SK-N-SH (cell line): ENCODE data around the gene KLHDC3. TPM values are rescaled to one million over a fixed set of nuclear protein-coding genes. Genes with fewer than 3 reads are reported as not detected.

ENCODE experiments used
- CTCF ChIA-PET: fragments of 300-600, 350-600 bp; formaldehyde crosslinking; extraction: SDS; loops from one replicate; lab custom pipeline; 2021; lab: Yijun Ruan, JAX
- POLR2A ChIA-PET: fragments of 350-600 bp; sonication (Branson Sonifier 250); formaldehyde crosslinking; extraction: SDS; loops from one replicate; lab custom pipeline; 2020; ENCODE audit warnings: antibody characterized with exemption, inconsistent platforms; lab: Yijun Ruan, JAX
- DNase-seq: peaks from one replicate; pipeline ENCODE4 v3.0.0; 2012
- H2AFZ ChIP-seq: fragments of 200-600 bp; sonication (generic); 2 replicates; pipeline ENCODE4 v1.8.1; 2016; ENCODE audit warnings: antibody characterized with exemption, mild to moderate bottlenecking, low read depth
- H3F3A ChIP-seq: fragments of 200-600 bp; sonication (generic); replicated peaks from 2 replicates; pipeline ENCODE3; 2016; ENCODE audit warnings: antibody characterized with exemption, mild to moderate bottlenecking; ENCODE audit not compliant: insufficient read depth
- H3K27ac ChIP-seq, 2 experiments: fragments of 200-500 bp in 1 of 2; fragments of 200-600 bp in 1 of 2; sonication (Bioruptor generic) in 1 of 2; sonication (generic), shearing (Covaris generic) in 1 of 2; 2 replicates each; pipeline versions ENCODE4 v1.5.1 to v1.6.1; 2014 to 2016; ENCODE audit warnings: low read depth in 2 of 2, inconsistent platforms in 1 of 2, low read length in 1 of 2, mild to moderate bottlenecking in 1 of 2, mixed read lengths in 1 of 2
- H3K27me3 ChIP-seq: fragments of 200-600 bp; sonication (generic), shearing (Covaris generic); 2 replicates; pipeline ENCODE4 v1.6.1; 2016; ENCODE audit warnings: mixed run types; ENCODE audit not compliant: insufficient read depth
- H3K36me3 ChIP-seq, 2 experiments: fragments of 200-500 bp in 1 of 2; fragments of 200-600 bp in 1 of 2; sonication (Bioruptor generic) in 1 of 2; sonication (generic) in 1 of 2; replicated peaks in 1 of 2; 2 replicates each; pipeline versions ENCODE3 to v1.5.1; 2014 to 2016; ENCODE audit warnings: low read length in 1 of 2, mild to moderate bottlenecking in 1 of 2; ENCODE audit not compliant: insufficient read depth in 2 of 2, control insufficient read depth in 1 of 2
- H3K4me1 ChIP-seq, 2 experiments: fragments of 200-500 bp in 1 of 2; fragments of 200-600 bp in 1 of 2; sonication (Bioruptor generic) in 1 of 2; sonication (generic), shearing (Covaris generic) in 1 of 2; 2 replicates each; pipeline versions ENCODE4 v1.5.1 to v1.6.1; 2014 to 2016; ENCODE audit warnings: low read depth in 1 of 2, low read length in 1 of 2, mixed run types in 1 of 2; ENCODE audit not compliant: insufficient read depth in 2 of 2, control insufficient read depth in 1 of 2
- H3K4me2 ChIP-seq: fragments of 200-600 bp; sonication (generic), shearing (Covaris generic); 2 replicates; pipeline ENCODE4 v1.6.1; 2017; ENCODE audit warnings: mixed run types
- H3K4me3 ChIP-seq, 2 experiments: fragments of 200-500 bp in 1 of 2; fragments of 200-600 bp in 1 of 2; sonication (Bioruptor generic) in 1 of 2; sonication (generic), shearing (Covaris generic) in 1 of 2; 2 replicates each; pipeline versions ENCODE4 v1.5.1 to v1.8.1; 2014 to 2016; ENCODE audit warnings: low read depth in 2 of 2, inconsistent platforms in 1 of 2, low read length in 1 of 2, mild to moderate bottlenecking in 1 of 2, mixed read lengths in 1 of 2, moderate library complexity in 1 of 2
- H3K79me2 ChIP-seq: fragments of 200-600 bp; sonication (generic); 2 replicates; pipeline ENCODE4 v1.8.1; 2017; ENCODE audit warnings: mild to moderate bottlenecking; ENCODE audit not compliant: insufficient read depth
- H3K9ac ChIP-seq: fragments of 200-600 bp; sonication (generic); 2 replicates; pipeline ENCODE4 v1.6.1; 2017; ENCODE audit warnings: mixed run types
- H3K9me2 ChIP-seq: fragments of 200-600 bp; sonication (generic); 2 replicates; pipeline ENCODE4 v1.6.1; 2017; ENCODE audit warnings: mixed run types
- H3K9me3 ChIP-seq: fragments of 200-600 bp; sonication (generic); 2 replicates; pipeline ENCODE4 v1.6.1; 2017; ENCODE audit warnings: mixed run types, mild to moderate bottlenecking, moderate library complexity
- H4K20me1 ChIP-seq: fragments of 200-600 bp; sonication (generic); 2 replicates; pipeline ENCODE4 v1.6.1; 2017; ENCODE audit warnings: mild to moderate bottlenecking, mixed run types; ENCODE audit not compliant: insufficient read depth
- CHD2 ChIP-seq: fragments of 150-350 bp; IDR thresholded peaks from 2 replicates; pipeline ENCODE4 v1.6.1; 2018; ENCODE audit warnings: low read length; ENCODE audit not compliant: partially characterized antibody
- ELF1 ChIP-seq: IDR thresholded peaks from 2 replicates; pipeline ENCODE4 v1.4.0; 2012
- EZH2phosphoT487 ChIP-seq: fragments of 200-600 bp; sonication (generic); IDR thresholded peaks from 2 replicates; pipeline ENCODE4 v1.6.1; 2017; ENCODE audit warnings: low read depth, mixed run types, mild to moderate bottlenecking, antibody characterized with exemption, moderate library complexity, borderline replicate concordance
- FOXJ3 ChIP-seq: sonication (generic); formaldehyde crosslinking; IDR thresholded peaks from 2 replicates; pipeline ENCODE4 v1.5.1; 2020; ENCODE audit warnings: mild to moderate bottlenecking, missing genetic modification reagents
- FOXM1 ChIP-seq: IDR thresholded peaks from 2 replicates; pipeline ENCODE4 v1.4.0; 2012; ENCODE audit warnings: low read depth, mild to moderate bottlenecking
- GABPA ChIP-seq: IDR thresholded peaks from 2 replicates; pipeline ENCODE4 v1.4.0; 2012; ENCODE audit warnings: low read depth, mild to moderate bottlenecking
- JUND ChIP-seq: IDR thresholded peaks from 2 replicates; pipeline ENCODE4 v1.4.0; 2012
- MAX ChIP-seq: IDR thresholded peaks from 2 replicates; pipeline ENCODE4 v1.4.0; 2012; ENCODE audit warnings: low read depth
- MEF2A ChIP-seq: IDR thresholded peaks from 2 replicates; pipeline ENCODE4 v1.4.0; 2012; ENCODE audit warnings: low read depth, borderline replicate concordance
- MXI1 ChIP-seq: IDR thresholded peaks from 2 replicates; pipeline ENCODE4 v1.6.1; 2012; ENCODE audit warnings: mild to moderate bottlenecking, low read depth, low read length, improper control_type of control experiment
- NRF1 ChIP-seq: IDR thresholded peaks from 2 replicates; pipeline ENCODE4 v1.6.1; 2012; ENCODE audit warnings: low read depth, mild to moderate bottlenecking, low read length
- PBX3 ChIP-seq: IDR thresholded peaks from 2 replicates; pipeline ENCODE4; 2012
- RCOR1 ChIP-seq: fragments of 150-350 bp; IDR thresholded peaks from 2 replicates; pipeline ENCODE4 v1.6.1; 2017; ENCODE audit warnings: antibody characterized with exemption, low read length
- RFX5 ChIP-seq: IDR thresholded peaks from 2 replicates; pipeline ENCODE4 v1.6.1; 2012; ENCODE audit warnings: mild to moderate bottlenecking, improper control_type of control experiment, low read length
- SIN3A ChIP-seq: IDR thresholded peaks from 2 replicates; pipeline ENCODE4 v1.6.1; 2012; ENCODE audit warnings: low read depth, mild to moderate bottlenecking, low read length, moderate library complexity, borderline replicate concordance
- TAF1 ChIP-seq: IDR thresholded peaks from 2 replicates; pipeline ENCODE4 v1.6.1; 2012; ENCODE audit warnings: low read depth, mild to moderate bottlenecking, low read length, moderate library complexity, borderline replicate concordance
- USF1 ChIP-seq: IDR thresholded peaks from 2 replicates; pipeline ENCODE4 v1.4.0; 2012; ENCODE audit warnings: low read depth, borderline replicate concordance
- WGBS: methylation state at CpG from one replicate; pipeline ENCODE4 v1.1.6; 2017; ENCODE audit warnings: low lambda C conversion rate; 5-methylcytosine and 5-hydroxymethylcytosine counted together
- polyA plus RNA-seq, 3 experiments: library from polyadenylated mRNA; depleted of rRNA; stranded (reverse); fragments of >200 nt; gene quantifications; 2 replicates each; pipeline ENCODE4 v1.2.3, GENCODE V29; 2012
- TF ChIP-seq, protein P1 (sequence below): fragments of 150-350 bp; IDR thresholded peaks from 2 replicates; pipeline ENCODE4 v1.6.1; 2017; ENCODE audit warnings: antibody characterized with exemption, low read length, low read depth, borderline replicate concordance
- TF ChIP-seq, protein P2 (sequence below): fragments of 150-350 bp; IDR thresholded peaks from 2 replicates; pipeline ENCODE4 v1.6.1; 2016; ENCODE audit warnings: mild to moderate bottlenecking, low read depth, low read length
- TF ChIP-seq, protein P3 (sequence below): fragments of 200-600 bp; sonication (generic); IDR thresholded peaks from 2 replicates; pipeline ENCODE4 v1.6.1; 2017; ENCODE audit warnings: antibody characterized with exemption, mild to moderate bottlenecking, moderate library complexity

The KLHDC3 gene
- 59.1 and 74.1 TPM in 2 replicates for polyA plus RNA-seq (2012; rRNA removed)
- polyA plus RNA-seq (2012; cell fraction: cytosol; rRNA removed): 40.6 and 64.1 TPM in 2 replicates
- 71.5 and 81.1 TPM in 2 replicates for polyA plus RNA-seq (2012; cell fraction: nucleus; rRNA removed)

DNA sequence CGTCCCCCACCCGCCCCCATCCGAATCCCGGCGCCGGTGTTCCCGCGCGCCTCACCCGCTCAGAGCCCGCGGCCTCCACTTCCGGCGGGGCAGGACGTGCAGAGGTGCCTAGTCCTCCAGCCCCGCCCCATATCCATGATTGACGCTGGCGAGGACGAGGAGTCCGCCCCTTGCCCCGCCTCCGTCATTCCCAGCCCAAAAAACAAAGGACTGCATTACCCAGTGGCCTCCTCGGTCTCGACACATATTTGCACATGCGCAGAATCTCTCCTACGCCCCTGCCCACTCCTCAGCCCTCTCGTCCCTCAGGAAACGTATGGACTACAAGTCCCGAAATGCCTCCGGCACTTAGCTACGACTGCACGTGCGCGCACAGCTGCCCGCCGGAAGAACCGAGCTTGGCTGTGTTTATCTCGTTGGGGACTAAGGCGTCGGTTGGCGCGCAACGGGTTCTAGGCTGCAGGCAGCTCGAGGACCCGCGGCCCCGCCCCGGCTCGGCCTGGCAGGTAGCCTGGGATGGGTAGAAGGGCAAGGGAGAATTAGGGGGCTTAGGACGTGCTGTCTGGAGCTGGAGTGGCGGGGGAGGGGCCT is at the start of gene KLHDC3, which contains the start of gene MEA1:
Gene KLHDC3, plus strand, starts transcription at position 407 of the 591 bp plus-strand sequence. CDS start 2,944 bp downstream, outside the sequence.
Gene MEA1, minus strand, starts transcription at position 104 of the 591 bp plus-strand sequence. CDS start 133 bp downstream, outside the sequence.
- 1% methylated on average over 29 of the region's 51 CpGs for WGBS
- Histone ChIP-seq H4K20me1 (peaks cover 12% of the 10 kb centered on the region; the same call in 1 of the 2 replicates), H3K27me3 (no peaks in the 10 kb centered on the region), H3F3A (peaks cover 20% of the 10 kb centered on the region), H3K9me2 (no peaks in the 10 kb centered on the region), H3K4me2 (peak within 1 kb of the TSS; percentile 92), H3K9me3 (no peaks in the 10 kb centered on the region), H2AFZ (peak within 1 kb of the TSS; percentile 81), H3K36me3 (peaks cover 28 to 50% of the 10 kb centered on the region in 2 experiments), H3K4me3 (peak within 1 kb of the TSS; percentile 47 to 85), H3K79me2 (peaks cover 71% of the 10 kb centered on the region), H3K27ac (peak within 1 kb of the TSS; percentile 57 to 75), H3K4me1 (peaks cover 3 to 36% of the 10 kb centered on the region in 2 experiments; a peak in 3 of 4 replicates), H3K9ac (peak within 1 kb of the TSS; percentile 80)
- ChIA-PET POLR2A (interaction anchor here (1.2 to 2.3 kb wide), 10 partner anchors 14 to 156 kb away, joined by 3 to 12 read pairs (median 6); partner anchors contain the start of genes CNPY3, CUL7, KLC4 and MRPL2), CTCF (interaction anchor here (0.6 to 3.6 kb wide), 6 partner anchors 9 to 215 kb away, joined by 3 to 12 read pairs (median 3); partner anchors contain the start of gene DNPH1)
- DNase-seq: peak; percentile 98
- TF ChIP-seq ELF1 (peak; percentile 44; the same call in 1 of the 2 replicates), FOXJ3 (0 out of 2 replicates have a peak, but pooled peaks have one; percentile 34), GABPA (peak; percentile 69), SIN3A (peak; percentile 15; the same call in 1 of the 2 replicates), NRF1 (peak; percentile 75), EZH2phosphoT487 (no peak), CHD2 (peak; percentile 50), MXI1 (peak; percentile 92), RFX5 (no peak), USF1 (peak; percentile 50; the same call in 1 of the 2 replicates), JUND (no peak), MEF2A (no peak), RCOR1 (no peak; the same call in 1 of the 2 replicates), FOXM1 (no peak), PBX3 (peak; percentile 99), TAF1 (peak; percentile 40; the same call in 1 of the 2 replicates), MAX (peak; percentile 65)
- TF ChIP-seq, protein P1, sequence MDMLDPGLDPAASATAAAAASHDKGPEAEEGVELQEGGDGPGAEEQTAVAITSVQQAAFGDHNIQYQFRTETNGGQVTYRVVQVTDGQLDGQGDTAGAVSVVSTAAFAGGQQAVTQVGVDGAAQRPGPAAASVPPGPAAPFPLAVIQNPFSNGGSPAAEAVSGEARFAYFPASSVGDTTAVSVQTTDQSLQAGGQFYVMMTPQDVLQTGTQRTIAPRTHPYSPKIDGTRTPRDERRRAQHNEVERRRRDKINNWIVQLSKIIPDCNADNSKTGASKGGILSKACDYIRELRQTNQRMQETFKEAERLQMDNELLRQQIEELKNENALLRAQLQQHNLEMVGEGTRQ: 0 out of 2 replicates have a peak, but pooled peaks have one; percentile 23
- TF ChIP-seq, protein P2, sequence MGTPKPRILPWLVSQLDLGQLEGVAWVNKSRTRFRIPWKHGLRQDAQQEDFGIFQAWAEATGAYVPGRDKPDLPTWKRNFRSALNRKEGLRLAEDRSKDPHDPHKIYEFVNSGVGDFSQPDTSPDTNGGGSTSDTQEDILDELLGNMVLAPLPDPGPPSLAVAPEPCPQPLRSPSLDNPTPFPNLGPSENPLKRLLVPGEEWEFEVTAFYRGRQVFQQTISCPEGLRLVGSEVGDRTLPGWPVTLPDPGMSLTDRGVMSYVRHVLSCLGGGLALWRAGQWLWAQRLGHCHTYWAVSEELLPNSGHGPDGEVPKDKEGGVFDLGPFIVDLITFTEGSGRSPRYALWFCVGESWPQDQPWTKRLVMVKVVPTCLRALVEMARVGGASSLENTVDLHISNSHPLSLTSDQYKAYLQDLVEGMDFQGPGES: no peak
- TF ChIP-seq, protein P3, sequence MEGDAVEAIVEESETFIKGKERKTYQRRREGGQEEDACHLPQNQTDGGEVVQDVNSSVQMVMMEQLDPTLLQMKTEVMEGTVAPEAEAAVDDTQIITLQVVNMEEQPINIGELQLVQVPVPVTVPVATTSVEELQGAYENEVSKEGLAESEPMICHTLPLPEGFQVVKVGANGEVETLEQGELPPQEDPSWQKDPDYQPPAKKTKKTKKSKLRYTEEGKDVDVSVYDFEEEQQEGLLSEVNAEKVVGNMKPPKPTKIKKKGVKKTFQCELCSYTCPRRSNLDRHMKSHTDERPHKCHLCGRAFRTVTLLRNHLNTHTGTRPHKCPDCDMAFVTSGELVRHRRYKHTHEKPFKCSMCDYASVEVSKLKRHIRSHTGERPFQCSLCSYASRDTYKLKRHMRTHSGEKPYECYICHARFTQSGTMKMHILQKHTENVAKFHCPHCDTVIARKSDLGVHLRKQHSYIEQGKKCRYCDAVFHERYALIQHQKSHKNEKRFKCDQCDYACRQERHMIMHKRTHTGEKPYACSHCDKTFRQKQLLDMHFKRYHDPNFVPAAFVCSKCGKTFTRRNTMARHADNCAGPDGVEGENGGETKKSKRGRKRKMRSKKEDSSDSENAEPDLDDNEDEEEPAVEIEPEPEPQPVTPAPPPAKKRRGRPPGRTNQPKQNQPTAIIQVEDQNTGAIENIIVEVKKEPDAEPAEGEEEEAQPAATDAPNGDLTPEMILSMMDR: no peak
